Stimulated activated CD8-positive, alpha-beta memory T cell treated with anti-CD3 and anti-CD28 coated beads, Interleukin-12 subunit alpha, Interleukin-12 subunit beta, amount 100 ng/mL, for 4 hours (primary cell): ENCODE data around the gene CLDN11.

Experiments used
- DNase-seq: peaks from one replicate; pipeline ENCODE4 v3.0.0-alpha.2; 2020; ENCODE audit warnings: low read depth

The CLDN11 gene

GRCh38 chr3:170471149-170471548, 52.5 kb downstream of the CLDN11 start:
- no peak for DNase-seq

GRCh38 chr3:170473358-170473757, 54.7 kb downstream of the CLDN11 start:
- no peak for DNase-seq

- no peak for DNase-seq
Observed at GRCh38 chr3:170475092-170475685, 56.5 kb downstream of the CLDN11 start.

- no peak for DNase-seq
Observed at GRCh38 chr3:170476291-170476690, 57.6 kb downstream of the CLDN11 start.

DNA sequence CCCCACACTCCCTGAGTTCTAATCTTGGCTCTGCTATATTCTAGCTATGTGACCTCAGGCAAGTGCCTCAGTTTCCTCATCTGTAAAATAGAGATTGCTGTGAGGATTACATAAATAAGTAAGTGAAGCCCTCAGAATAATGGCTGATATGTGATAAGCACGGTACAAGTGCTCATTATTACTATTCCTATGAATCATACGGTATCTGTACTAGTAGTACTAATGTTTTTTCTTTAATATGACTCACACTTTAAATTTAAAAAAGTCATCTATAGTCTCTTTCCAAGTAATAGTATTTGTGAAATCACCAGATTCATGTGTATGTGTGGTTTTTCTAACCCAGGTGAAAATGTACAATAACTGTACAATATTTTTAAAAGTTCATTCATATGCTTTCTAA, 58.7 kb downstream of the CLDN11 start:
- DNase-seq = no peak

DNA sequence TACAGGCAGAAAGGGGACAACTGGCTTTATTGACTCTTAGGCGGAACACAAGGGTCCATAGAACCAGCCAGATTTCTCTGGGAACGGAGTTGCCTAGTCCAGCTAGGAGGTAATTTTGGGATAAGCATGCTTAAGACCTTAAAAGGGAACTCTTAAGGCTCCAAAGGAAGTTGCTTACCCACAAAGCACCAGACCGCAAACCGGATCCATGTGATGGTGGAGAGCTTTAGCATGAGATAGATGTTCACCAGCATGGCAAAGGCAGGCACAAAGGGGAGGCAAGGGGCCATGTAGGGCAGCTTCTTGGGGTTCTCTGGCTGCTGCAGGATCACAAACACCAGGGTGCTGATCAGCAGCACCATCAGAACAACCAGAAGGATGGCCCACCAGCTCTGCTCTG, 61.4 kb downstream of the CLDN11 start:
- DNase-seq = no peak

DNA sequence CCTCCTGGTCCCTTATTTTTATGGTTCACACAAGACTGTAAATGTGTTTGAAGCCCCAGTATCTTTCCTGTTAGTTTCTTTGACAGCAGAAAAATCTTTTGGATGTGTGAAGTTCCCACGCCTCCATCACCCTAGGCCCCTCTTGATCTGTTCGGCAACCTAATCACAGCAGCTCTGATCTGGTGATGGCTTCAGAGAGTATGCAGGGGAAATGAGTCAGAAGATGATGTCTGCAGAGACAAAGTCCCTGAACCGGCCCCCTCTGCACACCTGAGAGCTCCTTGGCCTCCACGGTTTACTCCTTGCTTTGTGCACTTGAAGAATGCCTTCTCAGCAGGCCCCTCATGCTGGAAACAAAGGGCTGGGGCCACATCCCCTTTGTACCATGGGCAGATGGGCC, 63.5 kb downstream of the CLDN11 start:
- no peak for DNase-seq

DNA sequence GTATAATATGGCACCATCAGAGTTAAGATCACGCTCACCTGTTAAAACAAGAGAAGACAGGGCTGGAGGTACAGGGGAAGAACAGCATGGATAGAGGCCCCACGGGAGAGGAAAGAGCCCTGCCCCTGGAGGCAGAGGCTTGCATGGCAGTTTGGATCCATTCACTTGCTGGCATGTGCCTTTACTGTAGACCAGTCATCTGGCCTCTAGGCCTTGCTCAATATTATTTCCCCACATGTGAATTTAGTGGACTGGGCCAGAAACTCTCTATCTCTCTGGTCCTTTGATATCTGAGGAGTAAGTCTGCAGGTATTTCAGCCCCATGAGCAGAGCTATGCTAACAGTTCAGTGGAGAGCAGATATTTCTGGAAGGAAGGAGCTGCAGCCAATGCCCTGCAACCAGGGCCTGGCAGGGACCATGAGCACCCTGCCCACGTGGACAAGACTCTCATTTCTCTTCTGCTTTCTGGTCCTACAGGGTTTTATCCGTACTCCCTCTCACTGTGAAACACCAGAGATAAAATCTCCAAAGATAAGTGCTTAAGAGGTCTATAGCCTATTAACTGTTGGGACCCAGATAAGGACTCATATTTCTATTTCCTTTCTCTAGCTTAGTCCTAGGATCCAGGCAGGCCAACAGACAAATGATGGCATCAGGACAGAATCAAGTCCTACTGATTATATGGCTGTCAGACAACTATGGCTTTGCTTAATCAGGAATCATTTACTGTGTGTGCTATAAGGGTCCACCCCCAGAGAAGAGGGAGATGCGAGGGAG, 65.0 kb downstream of the CLDN11 start:
- DNase-seq = no peak
